ENCODE results near the gene CST9.

GRCh38 chr20:23612396-23612795 lies 6.7 kb upstream of the CST9 start:
- TF ChIP-seq CTCF (IDR thresholded peaks at IDR 0.05) (no peak), POLR2AphosphoS5 (IDR thresholded peaks at IDR 0.05) (no peak)
